GM23338 (cell line): ENCODE data around the gene XXYLT1. TPM values are rescaled to one million over a fixed set of nuclear protein-coding genes. Genes with fewer than 3 reads are reported as not detected.

Source experiments
- ATAC-seq: fragments of 200-7000 bp; cut with Tn5 transposase; 3 replicates; pipeline ENCODE4 v1.9.1; 2020
- DNase-seq: peaks from one replicate; pipeline ENCODE4 v3.0.0-alpha.2; 2015; ENCODE audit warnings: low spot score
- H2AFZ ChIP-seq: fragments of 200-600 bp; sonication (generic); 2 replicates; pipeline ENCODE4 v1.8.0; 2016; ENCODE audit warnings: antibody characterized with exemption, mild to moderate bottlenecking, moderate library complexity
- H3F3A ChIP-seq: fragments of 200-600 bp; sonication (generic); replicated peaks from 2 replicates; pipeline ENCODE4 v1.8.0; 2017; ENCODE audit warnings: antibody characterized with exemption, mixed run types, low read depth
- H3K27ac ChIP-seq: fragments of 200-600 bp; sonication (generic); 2 replicates; pipeline ENCODE4 v1.6.1; 2016; ENCODE audit warnings: low read depth
- H3K27me3 ChIP-seq: fragments of 200-600 bp; sonication (generic); 2 replicates; pipeline ENCODE4 v1.8.0; 2016; ENCODE audit warnings: mild to moderate bottlenecking, mixed run types, moderate library complexity; ENCODE audit not compliant: insufficient read depth
- H3K36me3 ChIP-seq: fragments of 200-600 bp; sonication (generic); 2 replicates; pipeline ENCODE4 v1.8.0; 2016; ENCODE audit warnings: mild to moderate bottlenecking; ENCODE audit not compliant: insufficient read depth
- H3K4me1 ChIP-seq: fragments of 200-600 bp; sonication (generic); 2 replicates; pipeline ENCODE4 v1.8.0; 2016; ENCODE audit warnings: mild to moderate bottlenecking, moderate library complexity; ENCODE audit not compliant: insufficient read depth
- H3K4me2 ChIP-seq: fragments of 200-600 bp; sonication (generic); 2 replicates; pipeline ENCODE4 v1.7.1; 2017; ENCODE audit warnings: mixed run types
- H3K4me3 ChIP-seq: fragments of 200-600 bp; sonication (generic); 2 replicates; pipeline ENCODE4 v1.6.1; 2016; ENCODE audit warnings: mixed run types
- H3K79me2 ChIP-seq: fragments of 200-600 bp; sonication (generic); replicated peaks from 2 replicates; pipeline ENCODE4 v1.8.0; 2017; ENCODE audit warnings: mild to moderate bottlenecking; ENCODE audit not compliant: insufficient read depth
- H3K9me2 ChIP-seq: fragments of 200-600 bp; sonication (generic); 2 replicates; pipeline ENCODE4 v1.8.0; 2017; ENCODE audit not compliant: insufficient read depth
- H4K20me1 ChIP-seq: fragments of 200-600 bp; sonication (generic); replicated peaks from 2 replicates; pipeline ENCODE4 v1.8.0; 2017; ENCODE audit warnings: mild to moderate bottlenecking; ENCODE audit not compliant: insufficient read depth
- H3K27ac Mint-ChIP-seq: 2 replicates; pipeline ENCODE4 v1.8.0; 2020; ENCODE audit warnings: inconsistent platforms, mild to moderate bottlenecking, moderate library complexity, mixed read lengths
- H3K27me3 Mint-ChIP-seq: 3 replicates; pipeline ENCODE4 v1.8.0; 2022; ENCODE audit warnings: low read depth, mild to moderate bottlenecking, moderate library complexity, mixed read lengths, inconsistent platforms; ENCODE audit not compliant: insufficient read depth, poor library complexity
- H3K36me3 Mint-ChIP-seq: 3 replicates; pipeline ENCODE4 v1.8.0; 2021; ENCODE audit warnings: low read depth, mild to moderate bottlenecking, inconsistent platforms, moderate library complexity, mixed read lengths
- H3K4me1 Mint-ChIP-seq: 3 replicates; pipeline ENCODE4 v1.8.0; 2020; ENCODE audit warnings: mild to moderate bottlenecking, inconsistent platforms, mixed read lengths
- H3K4me3 Mint-ChIP-seq: 3 replicates; pipeline ENCODE4 v1.8.0; 2021; ENCODE audit warnings: moderate library complexity, mild to moderate bottlenecking, inconsistent platforms, mixed read lengths
- H3K9me3 Mint-ChIP-seq: 3 replicates; pipeline ENCODE4 v1.8.0; 2020; ENCODE audit warnings: moderate library complexity, mild to moderate bottlenecking, inconsistent platforms, mixed read lengths
- CREB1 ChIP-seq: fragments of 250-450 bp; sonication (Bioruptor Pico); IDR thresholded peaks from 2 replicates; pipeline ENCODE4 v1.5.0; 2020; ENCODE audit warnings: low read depth, mild to moderate bottlenecking, moderate library complexity
- EZH2 ChIP-seq: fragments of 200-600 bp; sonication (generic); IDR thresholded peaks from one replicate; pipeline ENCODE4 v1.8.0; 2017; ENCODE audit warnings: antibody characterized with exemption, mild to moderate bottlenecking, low read depth; ENCODE audit not compliant: unreplicated experiment
- EZH2phosphoT487 ChIP-seq: fragments of 200-600 bp; sonication (generic); IDR thresholded peaks from one replicate; pipeline ENCODE4 v1.8.1; 2018; ENCODE audit warnings: antibody characterized with exemption; ENCODE audit not compliant: unreplicated experiment
- JUNB ChIP-seq: IDR thresholded peaks from one replicate; pipeline ENCODE4 v1.6.1; 2016; ENCODE audit warnings: antibody characterized with exemption; ENCODE audit not compliant: unreplicated experiment
- NANOG ChIP-seq: IDR thresholded peaks from 2 replicates; pipeline ENCODE4 v1.6.1; 2016; ENCODE audit warnings: antibody characterized with exemption, borderline replicate concordance
- POLR2AphosphoS5 ChIP-seq: IDR thresholded peaks from 2 replicates; pipeline ENCODE4 v1.6.1; 2016; ENCODE audit warnings: antibody characterized with exemption, low read depth
- ZNF114 ChIP-seq: fragments of 250-450 bp; sonication (Bioruptor Pico); IDR thresholded peaks from 2 replicates; pipeline ENCODE4 v1.5.0; 2020; ENCODE audit warnings: mild to moderate bottlenecking, moderate library complexity
- ZNF331 ChIP-seq: fragments of 250-450 bp; sonication (Bioruptor Pico); IDR thresholded peaks from 2 replicates; pipeline ENCODE4 v1.5.0; 2020; ENCODE audit warnings: low read depth, mild to moderate bottlenecking, moderate library complexity
- polyA plus RNA-seq: library from polyadenylated mRNA; unstranded; fragments of >200 nt; fragmentation: Nextera tagmentation; extraction: Ambion mirVana; gene quantifications from 2 replicates; pipeline ENCODE4 v1.2.1, GENCODE V29; 2016
- total RNA-seq: library from RNA; depleted of rRNA; stranded (reverse); fragments of >200 nt; shearing (Covaris generic); gene quantifications from 2 replicates; pipeline ENCODE4 v1.2.3, GENCODE V29; 2014
- TF ChIP-seq, protein P1 (sequence below): fragments of 250-450 bp; sonication (Bioruptor Pico); IDR thresholded peaks from 2 replicates; pipeline ENCODE4 v1.5.0; 2020; ENCODE audit warnings: mild to moderate bottlenecking, moderate library complexity
- TF ChIP-seq, protein P2 (sequence below): IDR thresholded peaks from one replicate; pipeline ENCODE4 v1.6.1; 2018; ENCODE audit warnings: antibody characterized with exemption; ENCODE audit not compliant: unreplicated experiment
- TF ChIP-seq, protein P3 (sequence below), 2 experiments: fragments of 200-600 bp in 1 of 2; sonication (generic) in 1 of 2; conservative IDR thresholded peaks; 2 replicates each; pipeline versions ENCODE4 v1.5.1 to v1.6.1; 2016 to 2017; ENCODE audit warnings: antibody characterized with exemption in 2 of 2, low read depth in 2 of 2, mild to moderate bottlenecking in 2 of 2, moderate library complexity in 1 of 2
- TF ChIP-seq, protein P4 (sequence below): IDR thresholded peaks from 2 replicates; pipeline ENCODE4 v1.6.1; 2016; ENCODE audit warnings: antibody characterized with exemption

XXYLT1 gene
- total and polyA plus RNA-seq, 2 experiments from 2014 or later: 13.5 to 34.8 TPM

DNA sequence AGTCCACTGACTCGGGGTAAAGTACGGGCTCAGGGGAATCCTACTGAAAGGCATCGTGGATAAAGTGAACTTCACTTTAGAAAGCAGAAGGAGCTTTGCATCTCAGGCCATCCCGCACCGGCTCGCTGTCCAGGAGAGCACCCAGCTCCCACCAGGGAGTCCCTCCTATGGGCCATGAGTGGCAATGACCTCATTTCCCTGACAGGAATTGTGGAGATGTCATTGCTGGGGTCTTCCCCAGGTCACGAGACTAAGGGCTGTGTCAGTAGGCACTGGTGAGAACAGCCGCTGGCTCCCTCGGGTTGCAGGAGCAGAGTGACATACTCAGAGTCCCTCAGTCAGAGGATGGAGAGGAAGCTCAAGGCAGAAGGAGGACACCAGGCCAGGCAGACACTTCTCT, 97.3 kb downstream of the XXYLT1 start (continued):
- TF ChIP-seq, protein P1, sequence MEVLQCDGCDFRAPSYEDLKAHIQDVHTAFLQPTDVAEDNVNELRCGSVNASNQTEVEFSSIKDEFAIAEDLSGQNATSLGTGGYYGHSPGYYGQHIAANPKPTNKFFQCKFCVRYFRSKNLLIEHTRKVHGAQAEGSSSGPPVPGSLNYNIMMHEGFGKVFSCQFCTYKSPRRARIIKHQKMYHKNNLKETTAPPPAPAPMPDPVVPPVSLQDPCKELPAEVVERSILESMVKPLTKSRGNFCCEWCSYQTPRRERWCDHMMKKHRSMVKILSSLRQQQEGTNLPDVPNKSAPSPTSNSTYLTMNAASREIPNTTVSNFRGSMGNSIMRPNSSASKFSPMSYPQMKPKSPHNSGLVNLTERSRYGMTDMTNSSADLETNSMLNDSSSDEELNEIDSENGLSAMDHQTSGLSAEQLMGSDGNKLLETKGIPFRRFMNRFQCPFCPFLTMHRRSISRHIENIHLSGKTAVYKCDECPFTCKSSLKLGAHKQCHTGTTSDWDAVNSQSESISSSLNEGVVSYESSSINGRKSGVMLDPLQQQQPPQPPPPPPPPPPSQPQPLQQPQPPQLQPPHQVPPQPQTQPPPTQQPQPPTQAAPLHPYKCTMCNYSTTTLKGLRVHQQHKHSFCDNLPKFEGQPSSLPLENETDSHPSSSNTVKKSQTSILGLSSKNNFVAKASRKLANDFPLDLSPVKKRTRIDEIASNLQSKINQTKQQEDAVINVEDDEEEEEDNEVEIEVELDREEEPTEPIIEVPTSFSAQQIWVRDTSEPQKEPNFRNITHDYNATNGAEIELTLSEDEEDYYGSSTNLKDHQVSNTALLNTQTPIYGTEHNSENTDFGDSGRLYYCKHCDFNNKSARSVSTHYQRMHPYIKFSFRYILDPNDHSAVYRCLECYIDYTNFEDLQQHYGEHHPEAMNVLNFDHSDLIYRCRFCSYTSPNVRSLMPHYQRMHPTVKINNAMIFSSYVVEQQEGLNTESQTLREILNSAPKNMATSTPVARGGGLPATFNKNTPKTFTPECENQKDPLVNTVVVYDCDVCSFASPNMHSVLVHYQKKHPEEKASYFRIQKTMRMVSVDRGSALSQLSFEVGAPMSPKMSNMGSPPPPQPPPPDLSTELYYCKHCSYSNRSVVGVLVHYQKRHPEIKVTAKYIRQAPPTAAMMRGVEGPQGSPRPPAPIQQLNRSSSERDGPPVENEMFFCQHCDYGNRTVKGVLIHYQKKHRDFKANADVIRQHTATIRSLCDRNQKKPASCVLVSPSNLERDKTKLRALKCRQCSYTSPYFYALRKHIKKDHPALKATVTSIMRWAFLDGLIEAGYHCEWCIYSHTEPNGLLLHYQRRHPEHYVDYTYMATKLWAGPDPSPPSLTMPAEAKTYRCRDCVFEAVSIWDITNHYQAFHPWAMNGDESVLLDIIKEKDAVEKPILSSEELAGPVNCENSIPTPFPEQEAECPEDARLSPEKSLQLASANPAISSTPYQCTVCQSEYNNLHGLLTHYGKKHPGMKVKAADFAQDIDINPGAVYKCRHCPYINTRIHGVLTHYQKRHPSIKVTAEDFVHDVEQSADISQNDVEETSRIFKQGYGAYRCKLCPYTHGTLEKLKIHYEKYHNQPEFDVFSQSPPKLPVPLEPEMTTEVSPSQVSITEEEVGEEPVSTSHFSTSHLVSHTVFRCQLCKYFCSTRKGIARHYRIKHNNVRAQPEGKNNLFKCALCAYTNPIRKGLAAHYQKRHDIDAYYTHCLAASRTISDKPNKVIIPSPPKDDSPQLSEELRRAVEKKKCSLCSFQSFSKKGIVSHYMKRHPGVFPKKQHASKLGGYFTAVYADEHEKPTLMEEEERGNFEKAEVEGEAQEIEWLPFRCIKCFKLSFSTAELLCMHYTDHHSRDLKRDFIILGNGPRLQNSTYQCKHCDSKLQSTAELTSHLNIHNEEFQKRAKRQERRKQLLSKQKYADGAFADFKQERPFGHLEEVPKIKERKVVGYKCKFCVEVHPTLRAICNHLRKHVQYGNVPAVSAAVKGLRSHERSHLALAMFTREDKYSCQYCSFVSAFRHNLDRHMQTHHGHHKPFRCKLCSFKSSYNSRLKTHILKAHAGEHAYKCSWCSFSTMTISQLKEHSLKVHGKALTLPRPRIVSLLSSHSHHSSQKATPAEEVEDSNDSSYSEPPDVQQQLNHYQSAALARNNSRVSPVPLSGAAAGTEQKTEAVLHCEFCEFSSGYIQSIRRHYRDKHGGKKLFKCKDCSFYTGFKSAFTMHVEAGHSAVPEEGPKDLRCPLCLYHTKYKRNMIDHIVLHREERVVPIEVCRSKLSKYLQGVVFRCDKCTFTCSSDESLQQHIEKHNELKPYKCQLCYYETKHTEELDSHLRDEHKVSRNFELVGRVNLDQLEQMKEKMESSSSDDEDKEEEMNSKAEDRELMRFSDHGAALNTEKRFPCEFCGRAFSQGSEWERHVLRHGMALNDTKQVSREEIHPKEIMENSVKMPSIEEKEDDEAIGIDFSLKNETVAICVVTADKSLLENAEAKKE (CRISPR knock-in tag): no peak
- TF ChIP-seq ZNF331 (CRISPR knock-in tag): no peak
- TF ChIP-seq NANOG: no peak
- TF ChIP-seq POLR2AphosphoS5: no peak
- TF ChIP-seq CREB1 (CRISPR knock-in tag): no peak
- TF ChIP-seq ZNF114: no peak

DNA sequence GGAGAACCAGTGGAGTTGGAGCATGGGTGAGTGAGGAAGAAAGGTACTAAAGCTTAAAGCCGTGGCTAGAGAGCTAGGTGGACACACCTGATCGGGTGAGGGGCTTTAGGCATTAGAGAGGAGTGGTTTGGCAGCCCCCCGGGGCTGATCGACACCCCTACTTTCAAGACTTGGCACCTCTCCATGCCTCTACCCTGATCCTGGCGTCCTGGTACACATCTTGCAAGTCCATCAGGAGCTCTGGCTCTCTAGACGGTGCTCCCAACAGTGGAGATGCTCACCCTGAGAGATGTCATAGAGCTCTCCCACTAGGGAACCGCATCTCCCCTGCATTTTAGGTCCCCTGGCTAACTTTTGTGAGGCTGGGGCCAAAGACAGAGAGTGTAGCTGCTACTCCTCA, 98.1 kb downstream of the XXYLT1 start:
- peaks cover 12% of the 10 kb centered on the region; the same call in 1 of the 2 replicates for H3K4me1 ChIP-seq
- H3F3A ChIP-seq: no peaks in the 10 kb centered on the region
- no peak overlapping the region for H3K4me3 ChIP-seq
- Mint-ChIP-seq H3K27me3 (peaks cover 3% of the 10 kb centered on the region), H3K27ac (peak overlapping the region; percentile 8; the same call in 1 of the 2 replicates), H3K9me3 (no peaks in the 10 kb centered on the region), H3K36me3 (peaks cover 18% of the 10 kb centered on the region), H3K4me1 (peaks cover 22% of the 10 kb centered on the region), H3K4me3 (no peak overlapping the region)
- DNase-seq (no peak), ATAC-seq (no peak; the same call in 2 of the 3 replicates)
- 0 out of 2 replicates have a peak overlapping the region, but pooled peaks have one; percentile 4 for H3K27ac ChIP-seq
- H2AFZ ChIP-seq: no peak overlapping the region
- peaks cover 7% of the 10 kb centered on the region for H3K79me2 ChIP-seq
- no peaks in the 10 kb centered on the region for H3K36me3 ChIP-seq
- H3K9me2 ChIP-seq: no peaks in the 10 kb centered on the region
- H3K4me2 ChIP-seq: no peak overlapping the region
- H4K20me1 ChIP-seq: no peaks in the 10 kb centered on the region
- no peaks in the 10 kb centered on the region for H3K27me3 ChIP-seq
- no peak for TF ChIP-seq CREB1 (CRISPR knock-in tag)
- TF ChIP-seq, protein P2, sequence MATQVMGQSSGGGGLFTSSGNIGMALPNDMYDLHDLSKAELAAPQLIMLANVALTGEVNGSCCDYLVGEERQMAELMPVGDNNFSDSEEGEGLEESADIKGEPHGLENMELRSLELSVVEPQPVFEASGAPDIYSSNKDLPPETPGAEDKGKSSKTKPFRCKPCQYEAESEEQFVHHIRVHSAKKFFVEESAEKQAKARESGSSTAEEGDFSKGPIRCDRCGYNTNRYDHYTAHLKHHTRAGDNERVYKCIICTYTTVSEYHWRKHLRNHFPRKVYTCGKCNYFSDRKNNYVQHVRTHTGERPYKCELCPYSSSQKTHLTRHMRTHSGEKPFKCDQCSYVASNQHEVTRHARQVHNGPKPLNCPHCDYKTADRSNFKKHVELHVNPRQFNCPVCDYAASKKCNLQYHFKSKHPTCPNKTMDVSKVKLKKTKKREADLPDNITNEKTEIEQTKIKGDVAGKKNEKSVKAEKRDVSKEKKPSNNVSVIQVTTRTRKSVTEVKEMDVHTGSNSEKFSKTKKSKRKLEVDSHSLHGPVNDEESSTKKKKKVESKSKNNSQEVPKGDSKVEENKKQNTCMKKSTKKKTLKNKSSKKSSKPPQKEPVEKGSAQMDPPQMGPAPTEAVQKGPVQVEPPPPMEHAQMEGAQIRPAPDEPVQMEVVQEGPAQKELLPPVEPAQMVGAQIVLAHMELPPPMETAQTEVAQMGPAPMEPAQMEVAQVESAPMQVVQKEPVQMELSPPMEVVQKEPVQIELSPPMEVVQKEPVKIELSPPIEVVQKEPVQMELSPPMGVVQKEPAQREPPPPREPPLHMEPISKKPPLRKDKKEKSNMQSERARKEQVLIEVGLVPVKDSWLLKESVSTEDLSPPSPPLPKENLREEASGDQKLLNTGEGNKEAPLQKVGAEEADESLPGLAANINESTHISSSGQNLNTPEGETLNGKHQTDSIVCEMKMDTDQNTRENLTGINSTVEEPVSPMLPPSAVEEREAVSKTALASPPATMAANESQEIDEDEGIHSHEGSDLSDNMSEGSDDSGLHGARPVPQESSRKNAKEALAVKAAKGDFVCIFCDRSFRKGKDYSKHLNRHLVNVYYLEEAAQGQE: no peak
- TF ChIP-seq JUNB: no peak
- no peak for TF ChIP-seq EZH2
- no peak for TF ChIP-seq ZNF331 (CRISPR knock-in tag)
- TF ChIP-seq, protein P3, sequence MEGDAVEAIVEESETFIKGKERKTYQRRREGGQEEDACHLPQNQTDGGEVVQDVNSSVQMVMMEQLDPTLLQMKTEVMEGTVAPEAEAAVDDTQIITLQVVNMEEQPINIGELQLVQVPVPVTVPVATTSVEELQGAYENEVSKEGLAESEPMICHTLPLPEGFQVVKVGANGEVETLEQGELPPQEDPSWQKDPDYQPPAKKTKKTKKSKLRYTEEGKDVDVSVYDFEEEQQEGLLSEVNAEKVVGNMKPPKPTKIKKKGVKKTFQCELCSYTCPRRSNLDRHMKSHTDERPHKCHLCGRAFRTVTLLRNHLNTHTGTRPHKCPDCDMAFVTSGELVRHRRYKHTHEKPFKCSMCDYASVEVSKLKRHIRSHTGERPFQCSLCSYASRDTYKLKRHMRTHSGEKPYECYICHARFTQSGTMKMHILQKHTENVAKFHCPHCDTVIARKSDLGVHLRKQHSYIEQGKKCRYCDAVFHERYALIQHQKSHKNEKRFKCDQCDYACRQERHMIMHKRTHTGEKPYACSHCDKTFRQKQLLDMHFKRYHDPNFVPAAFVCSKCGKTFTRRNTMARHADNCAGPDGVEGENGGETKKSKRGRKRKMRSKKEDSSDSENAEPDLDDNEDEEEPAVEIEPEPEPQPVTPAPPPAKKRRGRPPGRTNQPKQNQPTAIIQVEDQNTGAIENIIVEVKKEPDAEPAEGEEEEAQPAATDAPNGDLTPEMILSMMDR (conservative IDR thresholded peaks at IDR 0.05; ENCODE audit: low read depth in 2 of 2): no peak
- TF ChIP-seq, protein P4, sequence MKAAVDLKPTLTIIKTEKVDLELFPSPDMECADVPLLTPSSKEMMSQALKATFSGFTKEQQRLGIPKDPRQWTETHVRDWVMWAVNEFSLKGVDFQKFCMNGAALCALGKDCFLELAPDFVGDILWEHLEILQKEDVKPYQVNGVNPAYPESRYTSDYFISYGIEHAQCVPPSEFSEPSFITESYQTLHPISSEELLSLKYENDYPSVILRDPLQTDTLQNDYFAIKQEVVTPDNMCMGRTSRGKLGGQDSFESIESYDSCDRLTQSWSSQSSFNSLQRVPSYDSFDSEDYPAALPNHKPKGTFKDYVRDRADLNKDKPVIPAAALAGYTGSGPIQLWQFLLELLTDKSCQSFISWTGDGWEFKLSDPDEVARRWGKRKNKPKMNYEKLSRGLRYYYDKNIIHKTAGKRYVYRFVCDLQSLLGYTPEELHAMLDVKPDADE: no peak
- no peak for TF ChIP-seq EZH2phosphoT487
